ENCODE results near the gene IZUMO4.

DNA sequence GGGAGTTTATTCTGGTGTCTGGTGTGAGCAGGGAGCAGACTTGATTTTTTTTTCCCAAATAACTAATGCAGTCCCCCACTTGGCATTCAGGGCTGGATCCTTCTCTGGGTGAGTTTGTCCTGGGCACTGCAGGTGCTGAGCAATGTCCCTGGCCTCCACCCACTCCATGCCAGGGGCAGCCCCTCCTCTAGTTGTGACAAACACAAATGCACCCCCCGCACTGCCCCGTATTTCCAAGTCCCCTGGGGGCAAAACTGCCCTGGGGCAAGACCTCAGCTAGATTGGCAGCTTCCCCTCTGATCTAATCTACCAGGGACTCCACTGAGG, 7.0 kb upstream of the IZUMO4 start:
- TF ChIP-seq, protein P1, sequence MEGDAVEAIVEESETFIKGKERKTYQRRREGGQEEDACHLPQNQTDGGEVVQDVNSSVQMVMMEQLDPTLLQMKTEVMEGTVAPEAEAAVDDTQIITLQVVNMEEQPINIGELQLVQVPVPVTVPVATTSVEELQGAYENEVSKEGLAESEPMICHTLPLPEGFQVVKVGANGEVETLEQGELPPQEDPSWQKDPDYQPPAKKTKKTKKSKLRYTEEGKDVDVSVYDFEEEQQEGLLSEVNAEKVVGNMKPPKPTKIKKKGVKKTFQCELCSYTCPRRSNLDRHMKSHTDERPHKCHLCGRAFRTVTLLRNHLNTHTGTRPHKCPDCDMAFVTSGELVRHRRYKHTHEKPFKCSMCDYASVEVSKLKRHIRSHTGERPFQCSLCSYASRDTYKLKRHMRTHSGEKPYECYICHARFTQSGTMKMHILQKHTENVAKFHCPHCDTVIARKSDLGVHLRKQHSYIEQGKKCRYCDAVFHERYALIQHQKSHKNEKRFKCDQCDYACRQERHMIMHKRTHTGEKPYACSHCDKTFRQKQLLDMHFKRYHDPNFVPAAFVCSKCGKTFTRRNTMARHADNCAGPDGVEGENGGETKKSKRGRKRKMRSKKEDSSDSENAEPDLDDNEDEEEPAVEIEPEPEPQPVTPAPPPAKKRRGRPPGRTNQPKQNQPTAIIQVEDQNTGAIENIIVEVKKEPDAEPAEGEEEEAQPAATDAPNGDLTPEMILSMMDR (conservative IDR thresholded peaks at IDR 0.05; ENCODE audit: low read length): no peak
- no peak for TF ChIP-seq EZH2phosphoT487 (IDR thresholded peaks at IDR 0.05; ENCODE audit: borderline replicate concordance)

Data from Loucy (cell line).